Vagina (tissue), 2 donors: ENCODE measurements around the gene TMEM167A.

ENCODE experiments used
- CTCF ChIP-seq, 3 experiments: fragments of 450-650 bp in 2 of 3; fragments of 200-600 bp in 1 of 3; sonication (generic) in 1 of 3; IDR thresholded peaks; one replicate each; pipeline ENCODE4 v1.5.1; 2017 to 2019; ENCODE audit warnings: antibody characterized with exemption in 3 of 3, mild to moderate bottlenecking in 2 of 3, moderate library complexity in 2 of 3
- POLR2A ChIP-seq, 2 donors: fragments of 450-650 bp; IDR thresholded peaks; one replicate each; pipeline ENCODE4 v1.6.1; 2017; ENCODE audit warnings: antibody characterized with exemption in 2 of 2, mild to moderate bottlenecking in 2 of 2, moderate library complexity in 2 of 2

GRCh38 chr5:83006683-83007283 is 70.4 kb downstream of the TMEM167A start:
- TF ChIP-seq CTCF (IDR thresholded peaks at IDR 0.05) (no peak), POLR2A (IDR thresholded peaks at IDR 0.05) (no peak)
